ENCODE data around the gene ZNF76. TPM values are rescaled to one million over a fixed set of nuclear protein-coding genes. Genes with fewer than 3 reads are reported as not detected.

ZNF76 gene
- total RNA-seq, 1 experiment from 2014 or later = 20.8 TPM

DNA sequence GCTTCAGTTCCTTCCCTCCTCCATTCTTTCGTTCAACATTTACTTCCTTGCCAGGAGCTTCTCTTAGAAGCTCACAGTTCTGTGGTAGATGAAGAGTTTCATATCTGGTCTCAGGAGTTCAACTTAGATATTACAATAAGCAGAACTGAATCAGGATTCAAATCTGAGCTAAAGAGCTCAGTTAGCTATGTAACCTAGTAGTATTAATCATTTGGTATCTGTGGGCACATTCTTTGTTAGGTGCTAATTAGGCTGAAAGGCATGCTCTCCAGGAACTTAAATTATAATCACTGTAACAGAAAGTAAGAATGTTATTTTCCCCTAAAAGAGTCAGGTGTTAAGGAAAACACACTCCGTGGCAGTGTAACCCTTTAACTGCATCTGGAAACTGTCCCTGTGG, 8.4 kb downstream of the ZNF76 start:
- no peak for DNase-seq (ENCODE audit: low read depth)

DNA sequence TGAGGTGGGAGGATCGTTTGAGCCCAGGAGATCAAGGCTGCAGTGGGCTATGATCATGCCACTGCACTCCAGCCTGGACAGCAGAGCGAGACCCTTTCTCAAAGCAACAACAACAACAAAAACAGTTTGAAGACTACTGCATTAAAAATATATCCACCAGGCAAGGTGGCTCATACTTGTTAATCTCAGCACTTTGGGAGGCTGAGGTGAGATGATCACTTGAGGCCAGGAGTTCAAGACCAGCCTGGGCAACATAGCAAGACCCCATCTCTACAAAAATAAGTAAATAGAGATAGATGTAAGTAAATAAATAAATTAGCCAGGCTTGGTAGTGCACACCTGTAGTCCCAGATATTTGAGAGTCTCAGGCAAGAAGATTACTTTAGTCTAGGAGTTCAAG, 12.5 kb downstream of the ZNF76 start:
- no peak for DNase-seq (ENCODE audit: low read depth)

DNA sequence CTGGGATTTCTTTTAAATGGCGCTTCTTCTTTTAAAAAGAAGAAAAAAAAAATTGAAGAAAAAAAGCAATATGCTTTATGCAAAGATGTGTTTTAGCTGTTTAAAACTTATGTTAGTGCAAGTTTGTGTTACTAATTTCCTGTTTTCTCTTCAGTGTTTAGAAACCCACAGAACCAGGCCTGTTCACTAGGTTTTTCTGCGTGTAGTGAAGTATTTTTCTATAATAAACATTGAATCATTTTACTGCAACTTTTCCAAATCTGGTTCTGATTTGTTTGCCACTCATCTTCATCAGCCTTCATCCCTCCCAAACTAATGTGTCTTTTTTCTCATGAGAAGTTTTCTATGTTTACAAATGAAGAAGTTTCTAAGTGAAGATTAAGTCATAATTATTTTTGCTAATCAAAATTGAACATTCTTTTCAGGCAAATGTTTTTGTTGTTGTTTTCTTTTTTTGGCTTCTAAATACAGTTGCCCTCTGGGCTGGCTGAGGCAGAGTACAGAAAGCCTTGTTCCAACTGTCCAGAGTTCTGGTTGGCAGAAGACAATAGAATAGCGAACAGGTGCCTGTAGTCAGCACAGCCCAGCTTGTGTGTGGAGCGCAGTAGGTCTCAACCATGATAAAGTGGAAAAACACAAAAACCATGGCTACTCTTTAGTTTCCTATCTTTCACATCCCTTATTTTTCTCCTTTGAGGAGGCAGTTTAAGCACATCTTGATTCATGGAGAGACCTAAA, 14.5 kb downstream of the ZNF76 start:
- no peak for DNase-seq (ENCODE audit: low read depth)

DNA sequence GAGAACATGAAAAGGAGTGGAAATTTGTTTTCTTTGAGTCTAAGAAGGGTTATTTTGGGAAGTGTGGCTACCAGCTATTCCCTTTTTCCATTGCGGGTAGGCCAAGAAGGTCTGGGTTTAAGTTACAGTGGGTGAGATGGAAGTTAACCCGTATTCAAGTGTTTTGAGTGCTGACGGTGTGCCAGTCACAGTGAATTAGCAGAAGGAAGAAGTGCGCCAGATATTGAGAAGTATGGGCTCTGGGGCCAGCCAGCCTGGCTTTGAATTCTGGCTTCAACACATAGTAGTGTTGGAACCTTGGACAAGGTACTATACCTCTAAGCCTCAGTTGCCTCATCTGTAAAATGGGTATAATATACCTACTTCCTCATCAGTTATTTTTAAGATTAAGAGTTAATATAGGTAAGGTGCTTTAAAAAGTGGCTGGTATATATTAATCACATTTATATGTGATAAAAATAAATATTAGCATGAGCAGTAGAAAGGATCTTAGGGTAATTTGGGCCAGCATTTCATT, 16.3 kb downstream of the ZNF76 start:
- no peak for DNase-seq (ENCODE audit: low read depth)

DNA sequence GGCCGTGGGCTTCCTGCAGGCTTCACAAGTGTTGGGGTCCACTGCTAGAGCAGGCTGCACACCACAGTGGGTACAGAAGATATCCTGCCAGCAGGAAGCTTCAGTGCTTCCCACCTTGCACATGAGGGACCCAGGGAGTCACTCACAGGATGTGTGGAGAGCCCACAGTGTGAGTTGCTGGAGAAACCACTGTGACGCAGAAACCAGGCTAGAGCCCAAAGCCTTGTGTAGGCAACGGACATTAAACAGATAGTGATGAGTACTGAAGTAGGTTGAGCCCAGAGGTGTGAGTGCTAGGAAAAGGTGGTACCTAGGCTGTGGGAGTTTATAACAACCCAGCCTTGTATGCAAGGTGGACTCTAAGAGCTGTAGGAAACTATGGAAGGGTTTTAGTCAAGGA, 19.2 kb downstream of the ZNF76 start:
- no peak for DNase-seq (ENCODE audit: low read depth)

DNA sequence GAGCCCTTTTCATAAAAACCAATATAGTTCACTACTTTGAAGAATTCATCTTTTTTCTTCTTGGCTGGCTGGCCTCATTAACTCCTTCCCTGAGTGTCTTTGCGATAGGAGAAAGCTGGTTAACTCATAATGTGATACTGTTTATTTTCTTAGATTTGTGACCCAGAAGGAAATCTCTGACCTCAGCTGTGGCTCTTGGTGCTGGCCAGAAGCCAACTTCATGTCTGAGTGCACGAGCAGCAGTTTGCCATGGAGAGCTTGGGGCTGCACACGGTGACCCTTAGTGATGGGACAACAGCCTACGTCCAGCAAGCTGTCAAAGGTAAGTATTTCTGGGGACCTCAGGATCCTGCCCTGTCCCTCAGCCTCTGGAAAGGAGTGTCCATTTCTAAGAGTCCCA, 21.4 kb downstream of the ZNF76 start:
- peak; percentile 75 for DNase-seq (ENCODE audit: low read depth)

GRCh38 chr6:35282472-35282871, 22.9 kb downstream of the ZNF76 start:
- no peak for DNase-seq (ENCODE audit: low read depth)

GRCh38 chr6:35283361-35283760, 23.8 kb downstream of the ZNF76 start:
- no peak for DNase-seq (ENCODE audit: low read depth)

DNA sequence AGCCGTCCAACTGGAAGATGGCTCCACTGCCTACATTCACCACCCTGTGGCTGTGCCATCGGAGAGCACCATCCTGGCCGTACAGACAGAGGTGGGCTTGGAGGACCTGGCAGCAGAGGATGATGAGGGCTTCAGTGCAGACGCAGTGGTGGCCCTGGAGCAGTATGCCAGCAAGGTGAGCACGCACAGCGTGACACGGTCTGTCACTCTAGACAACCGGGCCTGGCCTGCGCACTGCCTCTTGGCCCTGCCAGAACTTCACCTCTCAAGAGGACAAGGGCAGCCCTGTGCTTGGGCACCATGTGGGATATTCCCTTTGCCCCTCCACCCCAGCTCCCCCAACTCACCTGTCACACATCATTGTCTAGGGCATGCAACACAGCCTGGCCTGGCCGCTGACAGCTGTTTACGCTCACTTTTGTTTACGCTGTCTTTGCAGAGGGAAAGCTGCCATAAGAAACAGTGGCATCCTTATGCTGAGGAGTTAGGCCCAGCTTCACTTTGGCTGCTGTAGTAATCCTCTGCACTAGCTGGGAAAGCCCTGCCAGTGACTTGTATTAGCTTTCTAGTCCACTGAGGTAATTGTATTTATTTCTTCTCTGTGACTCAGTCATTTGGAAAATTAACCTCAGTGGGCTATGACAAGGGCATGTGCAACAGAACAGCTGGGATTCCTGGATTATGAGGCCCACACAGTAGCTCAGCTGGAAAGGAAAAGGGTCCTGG, 28.3 kb downstream of the ZNF76 start:
- DNase-seq (ENCODE audit: low read depth) = no peak

DNA sequence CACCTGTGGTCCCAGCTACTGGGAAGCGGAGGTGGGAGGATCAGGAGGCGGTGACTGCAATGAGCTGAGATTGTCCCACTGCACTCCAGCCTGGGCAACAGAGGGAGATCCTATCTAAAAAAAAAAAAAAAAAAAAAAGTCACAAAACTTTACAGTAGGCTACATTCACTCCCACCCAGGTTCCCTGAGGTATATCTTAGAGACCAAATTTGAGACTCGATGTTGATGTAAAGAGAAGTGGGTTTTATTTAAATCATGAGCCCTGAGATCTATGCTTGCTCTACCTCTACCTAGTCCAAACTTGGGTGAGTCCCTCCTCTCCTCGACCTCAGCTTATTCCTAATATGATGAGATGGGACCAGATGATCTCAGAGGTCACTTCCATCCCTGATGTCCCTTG, 29.3 kb downstream of the ZNF76 start:
- DNase-seq (ENCODE audit: low read depth) = no peak

- no peak for DNase-seq (ENCODE audit: low read depth)
Observed at GRCh38 chr6:35291491-35291890, 32.0 kb downstream of the ZNF76 start.

DNA sequence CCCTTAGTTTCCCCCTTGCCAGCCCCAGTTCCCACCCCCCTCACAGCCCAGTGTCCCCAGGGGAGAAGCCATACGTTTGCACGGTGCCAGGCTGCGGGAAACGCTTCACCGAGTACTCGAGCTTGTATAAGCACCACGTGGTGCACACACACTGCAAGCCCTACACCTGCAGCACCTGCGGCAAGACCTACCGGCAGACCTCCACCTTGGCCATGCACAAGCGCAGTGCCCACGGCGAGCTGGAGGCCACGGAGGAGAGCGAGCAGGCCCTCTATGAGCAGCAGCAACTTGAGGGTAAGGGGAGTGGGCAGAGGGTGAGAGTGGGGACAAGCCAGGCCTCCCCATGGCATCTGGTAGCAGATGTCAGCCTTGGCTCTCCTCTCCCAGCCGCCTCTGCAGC, 33.0 kb downstream of the ZNF76 start:
- DNase-seq (ENCODE audit: low read depth) = no peak

- no peak for DNase-seq (ENCODE audit: low read depth)
Observed at GRCh38 chr6:35293681-35294080, 34.1 kb downstream of the ZNF76 start.

DNA sequence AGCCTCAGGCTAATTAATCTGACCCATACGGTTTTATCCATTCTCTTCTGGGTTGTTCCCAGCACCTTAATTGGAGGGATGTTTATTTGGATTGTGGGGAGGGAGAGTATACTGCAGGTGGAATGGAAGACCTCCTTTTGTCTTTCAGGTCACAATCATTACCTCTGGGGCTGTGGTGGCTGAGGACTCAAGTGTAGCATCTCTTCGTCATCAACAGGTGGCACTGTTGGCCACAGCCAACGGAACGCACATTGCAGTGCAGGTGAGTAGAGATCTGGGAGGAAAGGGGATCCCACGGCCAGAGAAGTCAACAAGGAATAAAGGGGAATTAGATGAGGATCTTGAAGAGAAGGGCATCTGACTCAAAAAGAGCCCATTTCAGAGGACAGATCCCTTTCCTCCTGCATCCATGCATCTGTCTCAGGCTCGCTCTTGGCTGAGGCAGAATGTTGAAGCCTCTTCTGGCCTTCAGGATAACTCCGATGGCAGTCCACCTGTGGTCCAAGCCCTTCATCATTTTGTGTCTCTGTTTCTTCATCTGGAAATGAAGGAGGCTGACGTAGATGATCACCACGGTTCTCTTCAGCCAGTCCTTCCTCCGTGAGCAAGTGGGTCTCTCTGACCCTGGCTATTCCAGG, 34.9 kb downstream of the ZNF76 start:
- DNase-seq (ENCODE audit: low read depth) = peak; percentile 39

DNA sequence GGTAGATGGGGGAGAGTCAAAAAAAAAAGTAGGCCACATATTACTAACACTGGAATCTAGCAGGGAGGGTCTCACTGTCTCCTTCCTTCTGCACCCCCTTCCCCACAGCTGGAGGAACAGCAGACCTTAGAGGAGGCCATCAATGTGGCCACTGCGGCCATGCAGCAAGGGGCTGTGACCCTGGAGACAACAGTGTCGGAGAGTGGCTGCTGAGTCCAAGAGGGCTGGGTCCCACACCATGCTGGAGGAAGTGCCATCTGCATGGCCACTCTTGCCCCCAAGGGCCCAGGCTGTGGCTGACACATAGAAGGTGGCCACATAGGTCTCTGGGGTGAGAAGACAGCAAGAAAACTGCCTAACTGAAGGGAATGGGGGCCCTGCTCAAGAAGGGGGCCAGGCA, 35.5 kb downstream of the ZNF76 start:
- no peak for DNase-seq (ENCODE audit: low read depth)

- no peak for DNase-seq (ENCODE audit: low read depth)
Observed at GRCh38 chr6:35295521-35296315, 36.2 kb downstream of the ZNF76 start.

GRCh38 chr6:35296931-35297600, 37.5 kb downstream of the ZNF76 start:
- DNase-seq (ENCODE audit: low read depth) = no peak

GRCh38 chr6:35297601-35298481, 38.3 kb downstream of the ZNF76 start, which contains the start of gene DEF6:
DEF6 (plus strand) TSS chr6:35297818; CDS start chr6:35297857, 39 bp downstream.
- peak; percentile 30 for DNase-seq (ENCODE audit: low read depth)

GRCh38 chr6:35298625-35299140, 39.1 kb downstream of the ZNF76 start:
- DNase-seq (ENCODE audit: low read depth) = no peak

GRCh38 chr6:35299674-35300073, 40.1 kb downstream of the ZNF76 start:
- no peak for DNase-seq (ENCODE audit: low read depth)

Measured in M059J (cell line).